WERI-Rb-1 (cell line): ENCODE data around the gene PADI3.

Experiments
- DNase-seq: peaks from one replicate; pipeline ENCODE4 v3.0.0-alpha.2; 2020
- H3K27ac ChIP-seq: fragments of 250-450 bp; sonication (Bioruptor Pico); 2 replicates; pipeline ENCODE4 v1.5.1; 2020; ENCODE audit warnings: mild to moderate bottlenecking, moderate library complexity
- H3K27me3 ChIP-seq: fragments of 250-450 bp; sonication (Bioruptor Pico); 2 replicates; pipeline ENCODE4 v1.5.1; 2021; ENCODE audit warnings: mild to moderate bottlenecking, low read depth, moderate library complexity; ENCODE audit not compliant: insufficient read depth, severe bottlenecking
- H3K36me3 ChIP-seq: fragments of 250-450 bp; sonication (Bioruptor Pico); 2 replicates; pipeline ENCODE4 v1.5.1; 2020; ENCODE audit warnings: mild to moderate bottlenecking, moderate library complexity
- H3K4me3 ChIP-seq: 2 replicates; pipeline ENCODE4 v1.5.1; 2011; ENCODE audit warnings: low read depth, mild to moderate bottlenecking, control low read depth, low read length
- H3K9me3 ChIP-seq: fragments of 250-450 bp; sonication (Bioruptor Pico); 2 replicates; pipeline ENCODE4 v1.5.1; 2021; ENCODE audit warnings: mild to moderate bottlenecking, moderate library complexity; ENCODE audit not compliant: severe bottlenecking
- CTCF ChIP-seq: IDR thresholded peaks from 2 replicates; pipeline ENCODE4 v1.5.1; 2011; ENCODE audit warnings: low read depth, mild to moderate bottlenecking, control low read depth, inconsistent platforms, low read length

Gene PADI3

GRCh38 chr1:17212487-17213121, 36.3 kb upstream of the PADI3 start:
- no peaks in the 10 kb centered on the region for H3K9me3 ChIP-seq
- H3K4me3 ChIP-seq: no peak overlapping the region
- H3K27me3 ChIP-seq: no peaks in the 10 kb centered on the region
- DNase-seq: no peak
- no peak for TF ChIP-seq CTCF
- no peaks in the 10 kb centered on the region for H3K36me3 ChIP-seq
- no peak overlapping the region for H3K27ac ChIP-seq

GRCh38 chr1:17213148-17213781, 35.6 kb upstream of the PADI3 start:
- no peaks in the 10 kb centered on the region for H3K9me3 ChIP-seq
- no peak for TF ChIP-seq CTCF
- no peak overlapping the region for H3K27ac ChIP-seq
- no peaks in the 10 kb centered on the region for H3K36me3 ChIP-seq
- H3K4me3 ChIP-seq: no peak overlapping the region
- no peaks in the 10 kb centered on the region for H3K27me3 ChIP-seq
- DNase-seq: no peak

GRCh38 chr1:17213782-17214148, 35.1 kb upstream of the PADI3 start:
- no peak overlapping the region for H3K4me3 ChIP-seq
- no peak for DNase-seq
- TF ChIP-seq CTCF: no peak
- no peaks in the 10 kb centered on the region for H3K9me3 ChIP-seq
- H3K27me3 ChIP-seq: no peaks in the 10 kb centered on the region
- no peak overlapping the region for H3K27ac ChIP-seq
- no peaks in the 10 kb centered on the region for H3K36me3 ChIP-seq

- no peak for TF ChIP-seq CTCF
- H3K27me3 ChIP-seq: no peaks in the 10 kb centered on the region
- H3K27ac ChIP-seq: no peak overlapping the region
- no peak overlapping the region for H3K4me3 ChIP-seq
- no peak for DNase-seq
- H3K9me3 ChIP-seq: no peaks in the 10 kb centered on the region
- H3K36me3 ChIP-seq: no peaks in the 10 kb centered on the region
Measured at GRCh38 chr1:17214876-17215544, 33.9 kb upstream of the PADI3 start.

GRCh38 chr1:17215545-17215890, 33.4 kb upstream of the PADI3 start:
- Histone ChIP-seq H3K4me3 (no peak overlapping the region), H3K36me3 (no peaks in the 10 kb centered on the region), H3K27me3 (no peaks in the 10 kb centered on the region), H3K9me3 (no peaks in the 10 kb centered on the region), H3K27ac (no peak overlapping the region)
- DNase-seq: no peak
- TF ChIP-seq CTCF: no peak
